ENCODE results near the gene AGBL1. TPM values are rescaled to one million over a fixed set of nuclear protein-coding genes. Genes with fewer than 3 reads are reported as not detected.
A peak's percentile ranks its signal among the peaks of the same experiment; 100 is the strongest.
"Not testable (repeated sequence)": the region's sequence is repeated elsewhere in the genome, so short reads cannot be mapped to it uniquely, and the experiment has no call there.

AGBL1 gene
- total RNA-seq, 1 donor from 2014 or later, result 5.5 TPM

DNA sequence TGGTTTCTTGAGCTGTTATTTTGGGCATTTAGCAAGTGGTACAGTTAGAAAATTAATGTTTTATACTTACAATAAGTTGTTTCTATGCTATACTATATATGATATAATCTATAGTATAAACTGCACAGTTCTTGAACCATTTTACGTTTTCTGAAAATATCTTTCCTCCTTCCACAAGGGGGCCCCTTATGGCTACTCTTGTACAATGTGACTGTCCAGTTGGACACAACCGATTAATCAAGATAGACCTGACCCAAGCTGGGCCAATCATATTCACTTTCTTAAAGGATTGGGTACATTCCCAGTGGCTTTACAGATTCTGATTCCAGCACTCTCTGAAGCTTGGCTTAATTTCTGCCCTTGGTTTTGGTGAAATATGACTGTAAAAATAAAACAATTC, 953.4 kb downstream of the AGBL1 start:
- Histone ChIP-seq H4K20me1 (ENCODE audit: low read depth) (no peaks in the 10 kb centered on the region), H3K9ac (no peak overlapping the region), H3K27ac (no peak overlapping the region), H3K9me3 (ENCODE audit: low read depth) (no peaks in the 10 kb centered on the region), H3K4me2 (no peak overlapping the region), H3F3A (ENCODE audit: low read depth) (peaks cover 7% of the 10 kb centered on the region), H3K4me1 (peaks cover 2% of the 10 kb centered on the region), H3K36me3 (no peaks in the 10 kb centered on the region), H3K27me3 (no peaks in the 10 kb centered on the region), H2AFZ (replicated peaks) (no peak overlapping the region), H3K79me2 (ENCODE audit: low read depth) (no peaks in the 10 kb centered on the region), H3K4me3 (no peak overlapping the region)
- Mint-ChIP-seq H3K4me1 (peaks cover 2% of the 10 kb centered on the region), H3K9me3 (no peaks in the 10 kb centered on the region), H3K4me3 (no peak overlapping the region), H3K27me3 (ENCODE audit: insufficient read depth, low read depth) (peaks cover 2% of the 10 kb centered on the region), H3K27ac (no peak overlapping the region), H3K36me3 (no peaks in the 10 kb centered on the region)
- peak; percentile 49 for DNase-seq (ENCODE audit: low spot score)
- TF ChIP-seq, protein P1, sequence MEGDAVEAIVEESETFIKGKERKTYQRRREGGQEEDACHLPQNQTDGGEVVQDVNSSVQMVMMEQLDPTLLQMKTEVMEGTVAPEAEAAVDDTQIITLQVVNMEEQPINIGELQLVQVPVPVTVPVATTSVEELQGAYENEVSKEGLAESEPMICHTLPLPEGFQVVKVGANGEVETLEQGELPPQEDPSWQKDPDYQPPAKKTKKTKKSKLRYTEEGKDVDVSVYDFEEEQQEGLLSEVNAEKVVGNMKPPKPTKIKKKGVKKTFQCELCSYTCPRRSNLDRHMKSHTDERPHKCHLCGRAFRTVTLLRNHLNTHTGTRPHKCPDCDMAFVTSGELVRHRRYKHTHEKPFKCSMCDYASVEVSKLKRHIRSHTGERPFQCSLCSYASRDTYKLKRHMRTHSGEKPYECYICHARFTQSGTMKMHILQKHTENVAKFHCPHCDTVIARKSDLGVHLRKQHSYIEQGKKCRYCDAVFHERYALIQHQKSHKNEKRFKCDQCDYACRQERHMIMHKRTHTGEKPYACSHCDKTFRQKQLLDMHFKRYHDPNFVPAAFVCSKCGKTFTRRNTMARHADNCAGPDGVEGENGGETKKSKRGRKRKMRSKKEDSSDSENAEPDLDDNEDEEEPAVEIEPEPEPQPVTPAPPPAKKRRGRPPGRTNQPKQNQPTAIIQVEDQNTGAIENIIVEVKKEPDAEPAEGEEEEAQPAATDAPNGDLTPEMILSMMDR (IDR thresholded peaks at IDR 0.05), result peak; percentile 58
- no peak for TF ChIP-seq EZH2phosphoT487 (IDR thresholded peaks at IDR 0.05)

DNA sequence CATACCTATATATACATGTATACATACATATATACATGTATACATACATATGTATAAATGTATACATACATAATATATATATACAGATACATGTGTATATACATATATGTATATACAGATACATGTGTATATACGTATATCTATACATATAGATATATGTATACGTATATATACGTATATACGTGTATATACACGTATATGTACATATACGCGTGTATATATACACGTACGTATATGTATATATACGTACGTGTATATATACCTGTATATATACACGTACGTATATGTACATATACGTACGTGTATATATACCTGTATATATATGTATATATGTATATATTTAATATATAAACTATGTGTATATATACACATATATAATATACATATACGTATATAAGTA, 955.2 kb downstream of the AGBL1 start:
- Mint-ChIP-seq H3K4me1 (peaks cover 8% of the 10 kb centered on the region), H3K4me3 (no peak overlapping the region), H3K9me3 (no peaks in the 10 kb centered on the region), H3K27ac (no peak overlapping the region), H3K36me3 (no peaks in the 10 kb centered on the region), H3K27me3 (ENCODE audit: insufficient read depth, low read depth) (peaks cover 2% of the 10 kb centered on the region)
- Histone ChIP-seq H3F3A (ENCODE audit: low read depth) (peaks cover 7% of the 10 kb centered on the region), H3K9me3 (ENCODE audit: low read depth) (no peaks in the 10 kb centered on the region), H3K27ac (no peak overlapping the region), H3K4me3 (no peak overlapping the region), H3K36me3 (no peaks in the 10 kb centered on the region), H3K4me2 (no peak overlapping the region), H3K4me1 (peaks cover 4% of the 10 kb centered on the region), H3K79me2 (ENCODE audit: low read depth) (no peaks in the 10 kb centered on the region), H3K9ac (no peak overlapping the region), H2AFZ (replicated peaks) (no peak overlapping the region), H4K20me1 (ENCODE audit: low read depth) (no peaks in the 10 kb centered on the region), H3K27me3 (no peaks in the 10 kb centered on the region)
- no peak for DNase-seq (ENCODE audit: low spot score)
- TF ChIP-seq EZH2 (IDR thresholded peaks at IDR 0.05) (no peak), EZH2phosphoT487 (IDR thresholded peaks at IDR 0.05) (no peak)
- TF ChIP-seq, protein P1 (IDR thresholded peaks at IDR 0.05), result no peak

DNA sequence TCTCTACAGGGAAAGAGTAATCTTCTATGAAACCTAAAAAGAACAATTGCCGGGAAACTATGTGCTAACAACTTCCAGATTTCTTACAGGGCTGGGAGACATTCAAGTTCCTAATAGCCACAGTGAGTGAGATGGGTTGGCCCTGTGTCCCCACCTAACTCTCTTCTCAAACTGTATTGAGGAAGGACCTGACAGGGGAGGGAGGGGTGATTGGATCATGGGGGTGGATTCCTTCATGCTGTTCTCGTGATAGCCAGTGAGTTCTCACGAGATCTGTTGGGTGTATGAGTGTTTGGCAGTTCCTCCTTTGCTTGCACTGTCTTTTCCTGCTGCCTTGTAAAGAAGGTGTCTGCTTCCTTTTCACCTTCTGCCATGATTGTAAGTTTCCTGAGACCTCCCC, 958.7 kb downstream of the AGBL1 start:
- Histone ChIP-seq H3K9ac (no peak overlapping the region), H3K4me3 (no peak overlapping the region), H3K4me2 (no peak overlapping the region), H3K9me3 (ENCODE audit: low read depth) (no peaks in the 10 kb centered on the region), H3K4me1 (peaks cover 4% of the 10 kb centered on the region), H3K27ac (no peak overlapping the region), H2AFZ (replicated peaks) (peak overlapping the region; percentile 54), H3K36me3 (no peaks in the 10 kb centered on the region), H3K79me2 (ENCODE audit: low read depth) (no peaks in the 10 kb centered on the region), H3K27me3 (no peaks in the 10 kb centered on the region), H3F3A (ENCODE audit: low read depth) (peaks cover 7% of the 10 kb centered on the region), H4K20me1 (ENCODE audit: low read depth) (no peaks in the 10 kb centered on the region)
- DNase-seq (ENCODE audit: low spot score), result peak; percentile 9
- Mint-ChIP-seq H3K27me3 (ENCODE audit: insufficient read depth, low read depth) (peaks cover 2% of the 10 kb centered on the region), H3K36me3 (no peaks in the 10 kb centered on the region), H3K4me1 (peaks cover 8% of the 10 kb centered on the region), H3K27ac (peak overlapping the region; percentile 61), H3K9me3 (no peaks in the 10 kb centered on the region), H3K4me3 (no peak overlapping the region)
- TF ChIP-seq EZH2phosphoT487 (IDR thresholded peaks at IDR 0.05) (no peak), EZH2 (IDR thresholded peaks at IDR 0.05) (no peak)
- TF ChIP-seq, protein P1 (IDR thresholded peaks at IDR 0.05), result no peak

DNA sequence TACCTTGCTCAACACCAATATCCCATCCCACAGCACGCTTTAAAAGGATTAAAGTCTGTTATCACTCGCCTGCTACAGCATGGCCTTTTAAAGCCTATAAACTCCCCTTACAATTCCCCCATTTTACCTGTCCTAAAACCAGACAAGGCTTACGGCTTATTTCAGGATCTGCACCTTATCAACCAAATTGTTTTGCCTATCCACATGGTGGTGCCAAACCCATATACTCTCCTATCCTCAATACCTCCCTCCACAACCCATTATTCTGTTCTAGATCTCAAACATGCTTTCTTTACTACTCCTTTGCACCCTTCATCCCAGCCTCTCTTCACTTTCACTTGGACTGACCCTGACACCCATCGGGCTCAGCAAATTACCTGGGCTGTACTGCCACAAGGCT, 962.9 kb downstream of the AGBL1 start:
- not testable (repeated sequence) for H3K9ac ChIP-seq; DNase-seq (ENCODE audit: low spot score); H3K9me3 Mint-ChIP-seq; H3K4me1 ChIP-seq; H3K36me3 Mint-ChIP-seq; H3K36me3 ChIP-seq; H3F3A ChIP-seq (ENCODE audit: low read depth); H4K20me1 ChIP-seq (ENCODE audit: low read depth); H3K4me3 Mint-ChIP-seq; H3K4me3 ChIP-seq; H3K27ac ChIP-seq; H3K27me3 Mint-ChIP-seq (ENCODE audit: insufficient read depth, low read depth); H3K4me1 Mint-ChIP-seq; H3K27ac Mint-ChIP-seq; H2AFZ ChIP-seq (replicated peaks); H3K4me2 ChIP-seq; H3K27me3 ChIP-seq; H3K9me3 ChIP-seq (ENCODE audit: low read depth); H3K79me2 ChIP-seq (ENCODE audit: low read depth)

All from neural progenitor cell (in vitro differentiated cells).